Stomach (tissue), 9 donors: Measurements from ENCODE around the gene NCOA5. TPM values are rescaled to one million over a fixed set of nuclear protein-coding genes. Genes with fewer than 3 reads are reported as not detected.

Experiments used
- DNase-seq, 2 donors: peaks; one replicate each; pipeline versions ENCODE4 v3.0.0 to v3.0.0-alpha.2; 2013 to 2019
- H3K27ac ChIP-seq, 5 donors: fragments of 200-600 bp in 4 of 5; sonication (generic) in 4 of 5; one replicate each; pipeline ENCODE4 v1.5.1; 2013 to 2019; ENCODE audit warnings: mild to moderate bottlenecking in 1 of 5, moderate library complexity in 1 of 5
- H3K27me3 ChIP-seq, 3 donors: fragments of 200-600 bp; sonication (generic); one replicate each; pipeline ENCODE4 v1.5.1; 2017 to 2019; ENCODE audit warnings: mixed run types in 1 of 3
- H3K36me3 ChIP-seq, 4 donors: fragments of 200-600 bp; sonication (generic); 1 replicate in 3 of 4; 2 replicates in 1 of 4; pipeline ENCODE4 v1.5.1; 2016 to 2019
- H3K4me1 ChIP-seq, 4 donors: fragments of 200-600 bp; sonication (generic); one replicate each; pipeline ENCODE4 v1.5.1; 2016 to 2019
- H3K4me3 ChIP-seq, 4 donors: fragments of 200-600 bp; sonication (generic) in 3 of 4; one replicate each; pipeline ENCODE4 v1.5.1; 2016 to 2019; ENCODE audit warnings: mild to moderate bottlenecking in 1 of 4
- H3K9me3 ChIP-seq, 4 donors: fragments of 200-600 bp; sonication (generic); one replicate each; pipeline ENCODE4 v1.5.1; 2016 to 2019
- CTCF ChIP-seq, 7 experiments: fragments of 450-650 bp in 4 of 7; fragments of 200-600 bp in 3 of 7; sonication (generic) in 3 of 7; IDR thresholded peaks; one replicate each; pipeline ENCODE4 v1.5.1; 2016 to 2019; ENCODE audit warnings: antibody characterized with exemption in 7 of 7, control low read depth in 2 of 7, mild to moderate bottlenecking in 1 of 7
- EP300 ChIP-seq: sonication (generic); formaldehyde crosslinking; IDR thresholded peaks from one replicate; pipeline ENCODE4 v1.6.1; 2017; ENCODE audit warnings: antibody characterized with exemption
- POLR2A ChIP-seq, 4 donors: fragments of 450-650 bp; IDR thresholded peaks; one replicate each; pipeline ENCODE4 v1.6.1; 2016; ENCODE audit warnings: antibody characterized with exemption in 4 of 4, control low read depth in 2 of 4, mild to moderate bottlenecking in 1 of 4, moderate library complexity in 1 of 4
- POLR2AphosphoS5 ChIP-seq, 3 donors: sonication (generic); formaldehyde crosslinking; IDR thresholded peaks; one replicate each; pipeline ENCODE4 v1.6.1; 2016; ENCODE audit warnings: antibody characterized with exemption in 3 of 3
- WGBS, 5 donors: extraction: QIAGEN DNeasy Blood & Tissue Kit in 3 of 5; methylation state at CpG; one replicate each; pipeline versions ENCODE4 v1.1.5 to v1.1.7; 2013 to 2018; 5-methylcytosine and 5-hydroxymethylcytosine counted together
- intact Hi-C: fragments of 100-400 bp; cut with DNase I; formaldehyde crosslinking; loops from one replicate; pipeline ENCODE4 v1.15.1; 2023; ENCODE audit warnings: low total_unique reads
- polyA plus RNA-seq, 3 donors: library from polyadenylated mRNA; stranded (reverse); fragments of 200-250 nt; gene quantifications; one replicate each; pipeline ENCODE4 v1.2.3, GENCODE V29; 2013
- total RNA-seq, 5 donors: library from RNA; depleted of rRNA; stranded (reverse); fragments of >200 nt; gene quantifications; one replicate each; pipeline versions ENCODE4 v1.1.0 to v1.2.3, GENCODE V29; 2014 to 2016
- donor health status: healthy with polysubstance abuse.
- donor health status: Bipolar disorder and iron deficiency.
- donor health status: healthy.

NCOA5 gene
- total and polyA plus RNA-seq, 8 donors, result 4.3 to 58.9 (median 11.4) TPM

- H3K4me3 ChIP-seq, result peak overlapping the region in 2 of 4 donors; percentile 21 to 33
- intact Hi-C loops, result loop anchor here (10.0 kb wide), 1 partner anchor 81 kb away; no protein-coding TSS in a partner anchor
- peaks cover 36 to 95% (median 57%) of the 10 kb centered on the region in 3 donors for H3K27me3 ChIP-seq
- TF ChIP-seq POLR2AphosphoS5 (IDR thresholded peaks at IDR 0.05) (no peak), CTCF (IDR thresholded peaks at IDR 0.05) (peak in 5 of 7 experiments; percentile 40 to 87 (median 72))
- H3K27ac ChIP-seq, result no peak overlapping the region
- 0 to 4% (median 3%) methylated on average over 13 to 67 of the region's 67 CpGs for WGBS, 5 donors
- no peaks in the 10 kb centered on the region for H3K9me3 ChIP-seq
- DNase-seq, result peak; percentile 68 to 84
- H3K4me1 ChIP-seq, result peaks cover 6 to 46% (median 18%) of the 10 kb centered on the region in 4 donors
- H3K36me3 ChIP-seq, result no peaks in the 10 kb centered on the region
These were observed 75.8 kb downstream of the NCOA5 start for GRCh38 chr20:46013829-46014516.

- intact Hi-C loops, result loop anchor here (10.0 kb wide), 1 partner anchor 81 kb away; no protein-coding TSS in a partner anchor
- no peak for TF ChIP-seq EP300
- no peak for TF ChIP-seq POLR2AphosphoS5 (IDR thresholded peaks at IDR 0.05)
- no peak for TF ChIP-seq POLR2A (IDR thresholded peaks at IDR 0.05)
- TF ChIP-seq CTCF (IDR thresholded peaks at IDR 0.05), result no peak
- no peak for DNase-seq
- no peaks in the 10 kb centered on the region for H3K36me3 ChIP-seq
- H3K27me3 ChIP-seq, result peaks cover 36 to 95% (median 61%) of the 10 kb centered on the region in 3 donors
- H3K4me3 ChIP-seq, result peak overlapping the region in 2 of 4 donors; percentile 21 to 33
- H3K9me3 ChIP-seq, result no peaks in the 10 kb centered on the region
- WGBS, 5 donors, result 9 to 23% (median 13%) methylated on average over 22 to 28 of the region's 29 CpGs
- peaks cover 6 to 48% (median 18%) of the 10 kb centered on the region in 4 donors for H3K4me1 ChIP-seq
- H3K27ac ChIP-seq, result no peak overlapping the region
These were observed 76.4 kb downstream of the NCOA5 start for GRCh38 chr20:46013322-46013828.

GRCh38 chr20:46012921-46013320 lies 76.8 kb downstream of the NCOA5 start:
- intact Hi-C loops, result loop anchor here (10.0 kb wide), 1 partner anchor 82 kb away; no protein-coding TSS in a partner anchor
- 56 to 60% (median 58%) methylated on average over 9 to 10 of the region's 10 CpGs for WGBS, 5 donors
- Histone ChIP-seq H3K27ac (no peak overlapping the region), H3K36me3 (no peaks in the 10 kb centered on the region), H3K4me3 (no peak overlapping the region), H3K9me3 (no peaks in the 10 kb centered on the region), H3K4me1 (peaks cover 6 to 52% (median 20%) of the 10 kb centered on the region in 4 donors), H3K27me3 (peaks cover 36 to 95% (median 64%) of the 10 kb centered on the region in 3 donors)
- TF ChIP-seq POLR2A (IDR thresholded peaks at IDR 0.05) (no peak), EP300 (no peak), CTCF (IDR thresholded peaks at IDR 0.05) (no peak), POLR2AphosphoS5 (IDR thresholded peaks at IDR 0.05) (no peak)
- no peak for DNase-seq

GRCh38 chr20:46011631-46012482 lies 77.9 kb downstream of the NCOA5 start:
- Histone ChIP-seq H3K9me3 (no peaks in the 10 kb centered on the region), H3K27ac (peak overlapping the region in 1 of 5 donors; percentile 18), H3K4me3 (peak overlapping the region in 2 of 4 donors; percentile 18 to 32), H3K27me3 (peaks cover 36 to 100% (median 64%) of the 10 kb centered on the region in 3 donors), H3K4me1 (peaks cover 6 to 58% (median 20%) of the 10 kb centered on the region in 4 donors), H3K36me3 (no peaks in the 10 kb centered on the region)
- WGBS, 5 donors, result 14 to 17% (median 14%) methylated on average over 36 to 57 of the region's 57 CpGs
- intact Hi-C loops, result loop anchor here (10.0 kb wide), 1 partner anchor 83 kb away; no protein-coding TSS in a partner anchor
- peak; percentile 48 to 59 for DNase-seq
- TF ChIP-seq POLR2A (IDR thresholded peaks at IDR 0.05) (no peak), EP300 (no peak), POLR2AphosphoS5 (IDR thresholded peaks at IDR 0.05) (no peak), CTCF (IDR thresholded peaks at IDR 0.05) (no peak)
